HepG2 (cell line): ENCODE data around the gene EMILIN1. TPM values are rescaled to one million over a fixed set of nuclear protein-coding genes. Genes with fewer than 3 reads are reported as not detected.

Experiments
- ARHGAP35 ChIP-seq: sonication (generic); formaldehyde crosslinking; IDR thresholded peaks from 2 replicates; pipeline ENCODE4 v1.9.0; 2022; ENCODE audit warnings: mild to moderate bottlenecking, inconsistent platforms, moderate library complexity, missing genetic modification reagents, borderline replicate concordance
- FIP1L1 ChIP-seq: fragments of 200-400 bp; formaldehyde crosslinking; IDR thresholded peaks from 2 replicates; pipeline ENCODE4 v1.6.1; 2018; ENCODE audit warnings: low read depth, mild to moderate bottlenecking, low read length, moderate library complexity, borderline replicate concordance; ENCODE audit not compliant: insufficient read depth
- FLYWCH1 ChIP-seq: sonication (generic); formaldehyde crosslinking; IDR thresholded peaks from 2 replicates; pipeline ENCODE4 v1.8.1; 2023; ENCODE audit warnings: mild to moderate bottlenecking, missing genetic modification reagents
- HIVEP1 ChIP-seq: sonication (generic); formaldehyde crosslinking; IDR thresholded peaks from 2 replicates; pipeline ENCODE4 v1.4.0; 2020; ENCODE audit warnings: mild to moderate bottlenecking, missing genetic modification reagents
- JARID2 ChIP-seq: sonication (generic); formaldehyde crosslinking; IDR thresholded peaks from 2 replicates; pipeline ENCODE4 v1.8.1; 2023; ENCODE audit warnings: missing genetic modification reagents, inconsistent platforms; ENCODE audit not compliant: insufficient replicate concordance
- MED1 ChIP-seq: sonication (generic); formaldehyde crosslinking; IDR thresholded peaks from 2 replicates; pipeline ENCODE4 v1.4.0; 2020; ENCODE audit warnings: missing genetic modification reagents
- PHF21A ChIP-seq: sonication (generic); formaldehyde crosslinking; IDR thresholded peaks from 2 replicates; pipeline ENCODE4 v1.5.0; 2020; ENCODE audit warnings: mild to moderate bottlenecking, missing genetic modification reagents
- POGK ChIP-seq: sonication (generic); formaldehyde crosslinking; conservative IDR thresholded peaks from 2 replicates; pipeline ENCODE4 v1.8.0; 2022; ENCODE audit warnings: mild to moderate bottlenecking, moderate library complexity, missing genetic modification reagents
- REXO4 ChIP-seq: sonication (generic); formaldehyde crosslinking; IDR thresholded peaks from 2 replicates; pipeline ENCODE4 v1.8.0; 2022; ENCODE audit warnings: missing genetic modification reagents, mild to moderate bottlenecking, borderline replicate concordance
- SMC3 ChIP-seq: IDR thresholded peaks from 2 replicates; pipeline ENCODE4 v1.6.1; 2011; ENCODE audit warnings: low read length, improper control_type of control experiment
- TARDBP ChIP-seq: sonication (generic); formaldehyde crosslinking; IDR thresholded peaks from 2 replicates; pipeline ENCODE4 v1.8.0; 2022; ENCODE audit warnings: mild to moderate bottlenecking, missing genetic modification reagents
- TBX2 ChIP-seq: sonication (generic); formaldehyde crosslinking; IDR thresholded peaks from 2 replicates; pipeline ENCODE4 v1.5.0; 2020; ENCODE audit warnings: missing genetic modification reagents, mild to moderate bottlenecking, borderline replicate concordance
- ZKSCAN1 ChIP-seq: fragments of 150-350 bp; IDR thresholded peaks from 2 replicates; pipeline ENCODE4 v1.6.1; 2014; ENCODE audit warnings: low read length
- ZNF207 ChIP-seq: fragments of 450-650 bp; IDR thresholded peaks from 2 replicates; pipeline ENCODE4 v1.6.1; 2016; ENCODE audit warnings: antibody characterized with exemption, borderline replicate concordance
- ZNF350 ChIP-seq: sonication (generic); formaldehyde crosslinking; IDR thresholded peaks from 2 replicates; pipeline ENCODE4 v1.4.0; 2020; ENCODE audit warnings: mild to moderate bottlenecking, low read depth, missing genetic modification reagents, borderline replicate concordance
- ZNF687 ChIP-seq: sonication (generic); formaldehyde crosslinking; IDR thresholded peaks from 2 replicates; pipeline ENCODE4 v1.5.1; 2020; ENCODE audit warnings: mild to moderate bottlenecking, missing genetic modification reagents, moderate library complexity
- polyA plus RNA-seq, 8 experiments: library from polyadenylated mRNA; depleted of rRNA in 3 of 8; stranded (reverse) in 7 of 8; unstranded in 1 of 8; fragments of >200 nt; fragmentation: Illumina TruSeq in 4 of 8; extraction: Trizol in 4 of 8; gene quantifications; 2 replicates each; pipeline versions ENCODE4 v1.2.1 to v1.2.3, GENCODE V29; 2011 to 2016; ENCODE audit warnings: low read depth in 4 of 8, missing spikeins in 1 of 8, mixed read lengths in 1 of 8; ENCODE audit not compliant: insufficient read depth in 1 of 8
- total RNA-seq, 5 experiments: library from RNA; depleted of rRNA; stranded (reverse); fragments of >200 nt; fragmentation: Illumina TruSeq; extraction: Trizol; gene quantifications; 2 replicates each; pipeline ENCODE4 v1.2.3, GENCODE V29; 2016; ENCODE audit warnings: low read depth in 1 of 5
- TF ChIP-seq, protein P1 (sequence below): conservative IDR thresholded peaks from 2 replicates; pipeline ENCODE4 v1.6.1; 2018; ENCODE audit warnings: missing genetic modification reagents
- TF ChIP-seq, protein P2 (sequence below): IDR thresholded peaks from 2 replicates; pipeline ENCODE4 v1.6.1; 2012; ENCODE audit warnings: inconsistent platforms
- TF ChIP-seq, protein P3 (sequence below): sonication (generic); formaldehyde crosslinking; IDR thresholded peaks from 2 replicates; pipeline ENCODE4 v1.5.0; 2020; ENCODE audit warnings: missing genetic modification reagents, mild to moderate bottlenecking, borderline replicate concordance

Gene EMILIN1
- total and polyA plus RNA-seq, 2 of the 13 experiments (the other 11 are each of a cell fraction or from before 2014, with no cell fraction given) = 8.1 to 9.7 TPM

- TF ChIP-seq, protein P1, sequence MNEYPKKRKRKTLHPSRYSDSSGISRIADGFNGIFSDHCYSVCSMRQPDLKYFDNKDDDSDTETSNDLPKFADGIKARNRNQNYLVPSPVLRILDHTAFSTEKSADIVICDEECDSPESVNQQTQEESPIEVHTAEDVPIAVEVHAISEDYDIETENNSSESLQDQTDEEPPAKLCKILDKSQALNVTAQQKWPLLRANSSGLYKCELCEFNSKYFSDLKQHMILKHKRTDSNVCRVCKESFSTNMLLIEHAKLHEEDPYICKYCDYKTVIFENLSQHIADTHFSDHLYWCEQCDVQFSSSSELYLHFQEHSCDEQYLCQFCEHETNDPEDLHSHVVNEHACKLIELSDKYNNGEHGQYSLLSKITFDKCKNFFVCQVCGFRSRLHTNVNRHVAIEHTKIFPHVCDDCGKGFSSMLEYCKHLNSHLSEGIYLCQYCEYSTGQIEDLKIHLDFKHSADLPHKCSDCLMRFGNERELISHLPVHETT (CRISPR knock-in tag) = peak; percentile 41; the same call in 1 of the 2 replicates
- no peak for TF ChIP-seq ZNF207
- TF ChIP-seq REXO4 (CRISPR knock-in tag) = no peak
- TF ChIP-seq TBX2 (CRISPR knock-in tag) = peak; percentile 80
- TF ChIP-seq, protein P2, sequence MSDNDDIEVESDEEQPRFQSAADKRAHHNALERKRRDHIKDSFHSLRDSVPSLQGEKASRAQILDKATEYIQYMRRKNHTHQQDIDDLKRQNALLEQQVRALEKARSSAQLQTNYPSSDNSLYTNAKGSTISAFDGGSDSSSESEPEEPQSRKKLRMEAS = peak; percentile 92
- TF ChIP-seq ARHGAP35 (CRISPR knock-in tag) = no peak
- peak; percentile 68 for TF ChIP-seq HIVEP1 (CRISPR knock-in tag)
- no peak for TF ChIP-seq SMC3
- peak; percentile 99 for TF ChIP-seq ZNF687
- TF ChIP-seq PHF21A (CRISPR knock-in tag) = peak; percentile 99
- TF ChIP-seq MED1 (CRISPR knock-in tag) = peak; percentile 94
- TF ChIP-seq JARID2 (CRISPR knock-in tag) = peak; percentile 32
- no peak for TF ChIP-seq ZKSCAN1
- peak; percentile 60; the same call in 1 of the 2 replicates for TF ChIP-seq POGK (CRISPR knock-in tag)
- no peak for TF ChIP-seq FIP1L1
- peak; percentile 90 for TF ChIP-seq TARDBP (CRISPR knock-in tag)
- TF ChIP-seq, protein P3, sequence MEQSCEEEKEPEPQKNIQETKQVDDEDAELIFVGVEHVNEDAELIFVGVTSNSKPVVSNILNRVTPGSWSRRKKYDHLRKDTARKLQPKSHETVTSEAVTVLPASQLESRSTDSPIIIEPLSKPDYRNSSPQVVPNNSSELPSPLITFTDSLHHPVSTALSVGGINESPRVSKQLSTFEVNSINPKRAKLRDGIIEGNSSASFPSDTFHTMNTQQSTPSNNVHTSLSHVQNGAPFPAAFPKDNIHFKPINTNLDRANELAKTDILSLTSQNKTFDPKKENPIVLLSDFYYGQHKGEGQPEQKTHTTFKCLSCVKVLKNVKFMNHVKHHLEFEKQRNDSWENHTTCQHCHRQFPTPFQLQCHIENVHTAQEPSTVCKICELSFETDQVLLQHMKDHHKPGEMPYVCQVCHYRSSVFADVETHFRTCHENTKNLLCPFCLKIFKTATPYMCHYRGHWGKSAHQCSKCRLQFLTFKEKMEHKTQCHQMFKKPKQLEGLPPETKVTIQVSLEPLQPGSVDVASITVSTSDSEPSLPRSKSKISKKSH = peak; percentile 69; the same call in 1 of the 2 replicates
- TF ChIP-seq FLYWCH1 = no peak
- TF ChIP-seq ZNF350 = peak; percentile 59; the same call in 1 of the 2 replicates
Observed at GRCh38 chr2:27092696-27093429, 14.4 kb downstream of the EMILIN1 start (continued).
